Caki2 (cell line): ENCODE results near the gene PAQR8. TPM values are rescaled to one million over a fixed set of nuclear protein-coding genes. Genes with fewer than 3 reads are reported as not detected.
"Not testable (repeated sequence)": the region's sequence is repeated elsewhere in the genome, so short reads cannot be mapped to it uniquely, and the experiment has no call there.

ENCODE experiments used
- DNase-seq: peaks from one replicate; pipeline ENCODE4 v3.0.0-alpha.2; 2015; ENCODE audit warnings: low read depth
- in situ Hi-C: cut with HindIII; loops from 2 replicates; pipeline ENCODE4 v1.10.0; 2016; ENCODE audit warnings: low sequenced_read_pairs, low pct_unique_long_range_greater_than_20kb, mixed read lengths
- total RNA-seq: library from RNA; depleted of rRNA; stranded (reverse); fragments of >200 nt; shearing (Covaris generic); gene quantifications from 2 replicates; pipeline ENCODE4 v1.2.3, GENCODE V29; 2014; ENCODE audit warnings: low replicate concordance

PAQR8 gene
- total RNA-seq, 1 experiment from 2014 or later: 3.9 TPM

- in situ Hi-C loops: no loop called here
These were observed 7.3 kb downstream of the PAQR8 start for GRCh38 chr6:52369234-52369633.

GRCh38 chr6:52371656-52372191, 9.8 kb downstream of the PAQR8 start:
- DNase-seq: no peak
- in situ Hi-C loops: no loop called here

More at GRCh38 chr6:52369234-52369633, 7.3 kb downstream of the PAQR8 start:
- no peak for DNase-seq

GRCh38 chr6:52373151-52373690, 11.3 kb downstream of the PAQR8 start:
- in situ Hi-C loops: no loop called here

GRCh38 chr6:52374247-52374646, 12.3 kb downstream of the PAQR8 start:
- no peak for DNase-seq
- in situ Hi-C loops: no loop called here

More at GRCh38 chr6:52373151-52373690, 11.3 kb downstream of the PAQR8 start:
- no peak for DNase-seq

GRCh38 chr6:52375780-52376556, 14.0 kb downstream of the PAQR8 start:
- in situ Hi-C loops: no loop called here
- DNase-seq: no peak

- DNase-seq: no peak
- in situ Hi-C loops: no loop called here
These were observed 14.8 kb downstream of the PAQR8 start for GRCh38 chr6:52376763-52377162.

- no peak for DNase-seq
- in situ Hi-C loops: no loop called here
These were observed 15.7 kb downstream of the PAQR8 start for GRCh38 chr6:52377538-52378221.

GRCh38 chr6:52381249-52381648, 19.3 kb downstream of the PAQR8 start:
- in situ Hi-C loops: no loop called here
- DNase-seq: no peak

GRCh38 chr6:52384145-52384766, 22.3 kb downstream of the PAQR8 start:
- no peak for DNase-seq
- in situ Hi-C loops: no loop called here

GRCh38 chr6:52385074-52385473, 23.1 kb downstream of the PAQR8 start:
- in situ Hi-C loops: no loop called here

GRCh38 chr6:52388119-52388518, 26.2 kb downstream of the PAQR8 start:
- in situ Hi-C loops, DNase-seq: not testable (repeated sequence)

More at GRCh38 chr6:52385074-52385473, 23.1 kb downstream of the PAQR8 start:
- DNase-seq: peak; percentile 26

- DNase-seq: no peak
- in situ Hi-C loops: no loop called here
These were observed 26.8 kb downstream of the PAQR8 start for GRCh38 chr6:52388790-52389189.

GRCh38 chr6:52389264-52389625, 27.3 kb downstream of the PAQR8 start:
- in situ Hi-C loops: no loop called here
- DNase-seq: no peak

GRCh38 chr6:52389626-52390360, 27.8 kb downstream of the PAQR8 start:
- in situ Hi-C loops: no loop called here
- DNase-seq: peak; percentile 76

- in situ Hi-C loops: no loop called here
- DNase-seq: peak; percentile 60
These were observed 28.4 kb downstream of the PAQR8 start for GRCh38 chr6:52390361-52390727.

GRCh38 chr6:52391599-52391998, 29.6 kb downstream of the PAQR8 start:
- in situ Hi-C loops: no loop called here
- no peak for DNase-seq

GRCh38 chr6:52392944-52393343, 31.0 kb downstream of the PAQR8 start:
- no peak for DNase-seq
- in situ Hi-C loops: no loop called here

- DNase-seq: no peak
- in situ Hi-C loops: no loop called here
These were observed 31.8 kb downstream of the PAQR8 start for GRCh38 chr6:52393780-52394179.
